ENCODE results near the gene EML6.

GRCh38 chr2:54771166-54771885 is 47.9 kb downstream of the EML6 start:
- TF ChIP-seq CTCF (IDR thresholded peaks at IDR 0.05) = no peak
- no peak for TF ChIP-seq POLR2A (IDR thresholded peaks at IDR 0.05; ENCODE audit: low read length)
- no peak for TF ChIP-seq REST (IDR thresholded peaks at IDR 0.05)
- TF ChIP-seq MYC (IDR thresholded peaks at IDR 0.05; ENCODE audit: borderline replicate concordance, low read length) = no peak
- TF ChIP-seq KDM1A (IDR thresholded peaks at IDR 0.05; ENCODE audit: low read depth) = no peak
- no peak for TF ChIP-seq BHLHE40 (IDR thresholded peaks at IDR 0.05; ENCODE audit: low read depth, low read length)
- TF ChIP-seq CHD2 (IDR thresholded peaks at IDR 0.05; ENCODE audit: low read length, partially characterized antibody) = no peak
- TF ChIP-seq HDAC2 (IDR thresholded peaks at IDR 0.05) = no peak
- no peak for TF ChIP-seq HOXA7 (CRISPR knock-in tag; IDR thresholded peaks at IDR 0.05)

Measured in A549 (cell line).